ENCODE data around the gene SMG6.
A peak's percentile ranks its signal among the peaks of the same experiment; 100 is the strongest.

SMG6 gene

GRCh38 chr17:2056206-2057174, 247.1 kb downstream of the SMG6 start:
- DNase-seq: no peak

- DNase-seq: no peak
These were observed 248.0 kb downstream of the SMG6 start for GRCh38 chr17:2055292-2056205.

DNA sequence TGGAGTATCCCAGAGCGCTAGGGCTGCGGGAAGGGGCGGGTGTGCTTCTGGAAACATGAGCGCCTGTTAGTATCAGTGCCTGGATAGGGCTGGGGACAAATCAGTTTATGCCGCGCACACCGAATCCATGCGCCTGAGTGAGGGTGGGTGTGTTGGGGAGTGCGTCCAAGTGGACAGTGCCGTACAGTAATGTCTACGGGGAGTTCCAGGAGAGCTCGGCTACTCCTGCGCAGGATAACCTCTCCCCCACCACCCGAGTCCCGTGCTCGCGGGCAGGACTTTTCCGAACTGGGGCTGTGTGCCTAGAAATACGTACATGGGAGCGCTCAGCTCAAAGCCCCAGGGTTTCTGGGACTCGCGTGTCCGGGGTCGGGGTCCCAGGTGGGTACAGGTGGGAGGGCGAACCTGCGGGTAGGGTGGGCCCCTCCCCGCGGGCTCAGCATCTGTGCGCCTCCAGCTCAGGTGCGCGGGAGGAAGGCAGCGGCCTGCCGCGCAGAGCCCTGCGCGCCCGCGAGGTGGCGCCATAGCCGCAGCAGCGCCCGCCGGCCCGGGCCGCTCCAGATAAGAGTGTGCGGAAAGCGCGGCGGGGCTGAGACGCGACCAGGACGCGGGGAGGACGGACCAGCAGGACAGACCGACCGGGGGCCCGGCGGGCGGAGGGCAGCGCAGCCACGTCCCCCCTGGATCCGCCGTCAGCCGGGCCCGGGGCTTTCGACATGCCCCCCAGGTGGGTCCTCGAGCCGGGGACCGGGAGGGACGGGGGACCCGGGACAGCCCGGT, 248.9 kb downstream of the SMG6 start, which contains the start of gene HIC1:
HIC1 (plus strand) TSS at position 592 of the 780 bp plus-strand sequence. CDS start 1,588 bp downstream, outside the sequence.
- DNase-seq: peak; percentile 33

GRCh38 chr17:2054262-2054511, 249.4 kb downstream of the SMG6 start:
- no peak for DNase-seq

GRCh38 chr17:2053380-2054261, 250.0 kb downstream of the SMG6 start:
- peak; percentile 25 for DNase-seq

GRCh38 chr17:2051933-2052559, 251.5 kb downstream of the SMG6 start:
- no peak for DNase-seq

DNA sequence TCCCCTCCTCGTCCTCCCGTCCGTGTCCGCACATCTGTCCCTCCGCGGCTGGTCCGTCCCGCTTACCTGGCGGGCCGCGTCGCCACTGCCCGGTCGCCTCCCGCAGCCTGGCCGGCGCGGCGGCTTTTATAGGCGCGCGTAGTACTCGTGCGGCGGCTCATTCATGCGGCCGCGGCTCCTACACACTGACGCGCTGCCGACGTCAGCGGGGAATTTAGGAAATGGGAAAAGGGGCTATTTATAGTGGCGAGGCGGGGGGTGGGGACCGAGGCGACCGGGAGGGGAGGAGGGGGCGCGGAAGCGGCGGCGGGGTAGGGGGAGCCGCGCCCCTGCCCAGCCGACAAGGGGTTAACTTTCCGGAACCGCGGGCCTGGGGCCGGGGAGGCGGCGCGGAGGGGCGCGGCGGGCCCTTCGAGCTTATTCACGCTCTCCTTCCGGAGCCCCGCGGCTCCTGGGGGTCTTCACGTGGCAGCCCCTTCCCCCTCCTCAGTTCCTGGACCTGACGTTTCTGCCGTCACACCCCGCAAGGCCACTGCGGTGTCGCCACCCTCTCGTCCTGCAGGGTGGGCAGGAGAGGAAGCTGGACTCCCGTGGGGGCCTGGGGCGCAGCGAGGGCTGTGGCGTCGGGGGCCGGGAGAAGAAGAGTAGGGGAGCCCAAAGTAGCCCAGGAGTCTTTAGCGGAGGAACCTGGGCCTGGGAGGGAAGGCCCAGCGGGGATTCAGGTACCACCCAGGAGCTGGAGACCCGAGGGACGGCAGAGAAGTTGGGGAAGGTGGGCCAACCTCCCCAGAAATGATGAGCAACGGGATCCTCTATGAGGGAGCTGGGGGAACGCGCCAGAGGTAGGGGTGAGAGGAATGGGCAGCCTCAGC, 252.3 kb downstream of the SMG6 start:
- DNase-seq: no peak

GRCh38 chr17:2050300-2051060, 253.1 kb downstream of the SMG6 start:
- no peak for DNase-seq

DNA sequence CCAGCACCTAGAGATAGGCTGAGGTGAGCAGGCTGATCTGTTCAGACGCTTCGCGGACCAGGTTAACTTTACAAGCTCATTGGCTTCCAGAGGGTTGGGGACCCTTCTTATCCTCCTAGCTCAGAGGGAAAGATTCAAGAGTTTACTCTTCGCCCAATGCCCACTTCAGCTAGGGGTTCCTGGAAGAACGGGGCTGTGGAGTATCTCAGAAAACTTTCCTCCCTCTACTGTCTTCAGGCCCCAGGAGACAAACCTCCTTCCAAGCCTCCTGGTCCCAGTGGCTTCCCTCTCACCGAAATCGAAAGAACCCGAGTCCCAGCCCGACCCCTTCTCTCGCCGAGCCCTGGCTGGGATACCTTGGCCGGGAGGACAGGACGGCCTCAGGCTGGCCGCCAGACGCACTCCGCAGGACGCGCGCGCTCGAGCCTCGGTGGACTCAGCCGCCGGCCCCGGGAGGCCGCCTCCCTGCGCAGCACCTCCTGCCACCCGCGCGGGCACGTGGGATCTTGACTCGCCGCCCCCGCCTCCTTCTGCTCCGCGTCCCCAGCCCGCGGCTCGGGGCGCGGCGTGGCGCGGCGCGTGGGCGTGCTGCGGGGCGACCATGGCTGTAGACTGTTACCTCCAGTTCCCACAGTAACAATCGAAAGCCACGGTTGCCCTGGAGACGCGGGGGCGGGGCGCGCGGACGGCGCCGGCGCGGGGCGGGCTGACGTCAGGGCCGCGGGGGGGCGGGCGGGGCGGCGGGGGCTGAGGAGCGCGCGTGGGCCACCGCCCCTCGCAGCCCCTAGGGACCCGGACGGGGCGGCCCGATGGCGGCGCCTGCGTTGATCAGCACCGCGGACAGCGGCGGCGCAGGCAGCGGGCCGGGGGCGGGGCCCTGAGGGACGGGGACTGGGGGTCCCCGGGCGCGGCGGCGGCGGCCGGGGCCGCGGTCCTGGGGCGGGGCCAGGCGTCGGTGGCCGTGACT, 254.0 kb downstream of the SMG6 start:
- DNase-seq: peak; percentile 36

DNA sequence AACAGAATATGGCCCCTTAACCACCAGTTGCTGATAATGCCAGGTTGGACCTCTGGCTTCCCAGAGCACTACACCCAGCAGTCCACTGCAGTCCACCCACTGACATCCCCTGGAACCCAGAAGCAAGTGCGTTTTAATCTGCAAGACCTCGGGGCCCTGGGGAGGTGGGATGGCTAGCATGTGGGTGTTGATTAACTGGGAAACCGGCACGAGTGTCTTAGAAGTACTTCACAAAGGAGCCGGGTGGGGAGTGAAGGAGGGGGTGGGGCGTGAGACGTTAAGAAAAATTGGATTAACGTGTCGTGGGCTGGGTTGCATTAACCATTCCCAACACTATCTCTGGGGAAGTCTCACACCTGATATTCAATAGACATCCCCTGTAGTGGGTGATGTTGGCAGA, 254.8 kb downstream of the SMG6 start:
- DNase-seq: no peak

- no peak for DNase-seq
These were observed 256.0 kb downstream of the SMG6 start for GRCh38 chr17:2047590-2047989.

DNA sequence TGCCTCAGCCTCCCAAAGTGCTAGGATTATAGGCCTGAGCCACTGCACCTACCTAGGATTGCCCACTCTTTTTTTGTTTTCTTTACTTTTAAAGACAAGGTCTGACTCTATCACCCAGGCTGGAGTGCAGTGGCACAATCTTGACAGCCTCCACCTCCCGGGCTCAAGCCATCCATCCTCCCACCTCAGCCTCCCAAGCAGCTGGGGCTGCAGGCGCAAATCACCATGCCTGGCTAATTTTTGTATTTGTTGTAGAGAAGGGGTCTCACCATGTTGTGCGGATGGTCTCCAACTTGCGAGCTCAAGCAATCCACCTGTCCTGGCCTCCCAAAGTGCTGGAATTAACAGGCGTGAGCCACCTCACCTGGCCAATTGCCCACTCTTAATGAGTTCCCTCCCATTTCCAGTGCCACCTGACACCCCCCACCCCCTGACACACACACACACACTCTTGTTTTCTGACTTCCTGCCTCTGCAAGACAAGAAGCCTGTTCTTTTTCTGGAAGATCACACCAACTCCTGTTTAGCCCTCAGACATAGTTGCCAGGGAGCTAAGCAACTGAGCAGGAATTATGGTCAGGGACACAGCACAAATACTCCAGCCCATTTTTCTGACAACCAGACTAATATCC, 259.2 kb downstream of the SMG6 start:
- DNase-seq: no peak

DNA sequence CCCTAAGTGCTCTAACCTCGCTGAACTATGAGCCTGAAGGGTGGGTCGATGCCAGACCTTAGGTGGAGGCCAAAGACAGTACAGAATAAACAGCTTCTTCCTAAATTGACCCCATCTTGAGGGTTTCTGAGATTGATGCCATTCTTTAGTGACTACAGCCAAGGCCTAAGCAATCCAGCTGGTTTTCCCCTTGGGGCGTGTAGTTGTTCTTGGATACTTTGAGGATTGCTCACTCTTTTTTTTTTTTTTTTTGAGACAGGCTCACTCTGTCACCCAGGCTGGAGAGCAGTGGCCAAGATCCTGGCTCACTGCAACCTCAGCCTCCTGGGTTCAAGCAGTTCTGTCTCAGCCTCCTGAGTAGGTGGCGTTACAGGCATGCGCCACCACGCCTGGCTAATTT, 259.8 kb downstream of the SMG6 start:
- no peak for DNase-seq

GRCh38 chr17:2042933-2043332, 260.7 kb downstream of the SMG6 start:
- no peak for DNase-seq

- DNase-seq: peak; percentile 23
These were observed 261.2 kb downstream of the SMG6 start for GRCh38 chr17:2042390-2042847.

- DNase-seq: peak; percentile 88
These were observed 261.8 kb downstream of the SMG6 start, which contains the start of gene OVCA2 for GRCh38 chr17:2041561-2042389. OVCA2 (plus strand) TSS chr17:2042022; CDS start chr17:2042048, 26 bp downstream.
